ENCODE data around the gene CCL7.

DNA sequence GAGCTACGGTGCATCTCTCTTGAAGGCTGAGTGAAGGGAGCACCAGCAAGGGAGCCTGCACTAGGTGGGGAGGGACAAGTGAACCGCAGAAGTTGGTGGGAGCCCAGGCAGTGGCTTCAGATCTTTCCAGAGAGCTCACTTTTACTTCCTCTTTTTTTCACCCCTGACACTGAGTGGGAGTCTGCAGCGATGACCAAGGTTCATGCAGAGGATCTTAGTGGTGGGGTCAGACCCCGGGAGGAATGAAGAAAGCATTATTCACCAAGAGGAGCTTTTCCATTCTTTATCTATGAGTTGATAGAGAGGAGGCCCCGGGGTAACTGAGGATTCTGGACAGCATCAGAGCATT is 18.0 kb upstream of the CCL7 start:
- TF ChIP-seq EZH2 (IDR thresholded peaks at IDR 0.05; ENCODE audit: borderline replicate concordance, insufficient read depth, low read length, poor library complexity, severe bottlenecking) (no peak), EP300 (conservative IDR thresholded peaks at IDR 0.05; ENCODE audit: poor library complexity, severe bottlenecking) (no peak), POLR2AphosphoS5 (IDR thresholded peaks at IDR 0.05) (no peak), TAF1 (IDR thresholded peaks at IDR 0.05; ENCODE audit: low read depth) (no peak), RAD21 (conservative IDR thresholded peaks at IDR 0.05) (no peak), MXI1 (conservative IDR thresholded peaks at IDR 0.05; ENCODE audit: poor library complexity, severe bottlenecking) (no peak), SMC3 (conservative IDR thresholded peaks at IDR 0.05; ENCODE audit: poor library complexity) (no peak)
- TF ChIP-seq, protein P1, sequence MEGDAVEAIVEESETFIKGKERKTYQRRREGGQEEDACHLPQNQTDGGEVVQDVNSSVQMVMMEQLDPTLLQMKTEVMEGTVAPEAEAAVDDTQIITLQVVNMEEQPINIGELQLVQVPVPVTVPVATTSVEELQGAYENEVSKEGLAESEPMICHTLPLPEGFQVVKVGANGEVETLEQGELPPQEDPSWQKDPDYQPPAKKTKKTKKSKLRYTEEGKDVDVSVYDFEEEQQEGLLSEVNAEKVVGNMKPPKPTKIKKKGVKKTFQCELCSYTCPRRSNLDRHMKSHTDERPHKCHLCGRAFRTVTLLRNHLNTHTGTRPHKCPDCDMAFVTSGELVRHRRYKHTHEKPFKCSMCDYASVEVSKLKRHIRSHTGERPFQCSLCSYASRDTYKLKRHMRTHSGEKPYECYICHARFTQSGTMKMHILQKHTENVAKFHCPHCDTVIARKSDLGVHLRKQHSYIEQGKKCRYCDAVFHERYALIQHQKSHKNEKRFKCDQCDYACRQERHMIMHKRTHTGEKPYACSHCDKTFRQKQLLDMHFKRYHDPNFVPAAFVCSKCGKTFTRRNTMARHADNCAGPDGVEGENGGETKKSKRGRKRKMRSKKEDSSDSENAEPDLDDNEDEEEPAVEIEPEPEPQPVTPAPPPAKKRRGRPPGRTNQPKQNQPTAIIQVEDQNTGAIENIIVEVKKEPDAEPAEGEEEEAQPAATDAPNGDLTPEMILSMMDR (IDR thresholded peaks at IDR 0.05; ENCODE audit: poor library complexity, severe bottlenecking), result no peak
- TF ChIP-seq, protein P2, sequence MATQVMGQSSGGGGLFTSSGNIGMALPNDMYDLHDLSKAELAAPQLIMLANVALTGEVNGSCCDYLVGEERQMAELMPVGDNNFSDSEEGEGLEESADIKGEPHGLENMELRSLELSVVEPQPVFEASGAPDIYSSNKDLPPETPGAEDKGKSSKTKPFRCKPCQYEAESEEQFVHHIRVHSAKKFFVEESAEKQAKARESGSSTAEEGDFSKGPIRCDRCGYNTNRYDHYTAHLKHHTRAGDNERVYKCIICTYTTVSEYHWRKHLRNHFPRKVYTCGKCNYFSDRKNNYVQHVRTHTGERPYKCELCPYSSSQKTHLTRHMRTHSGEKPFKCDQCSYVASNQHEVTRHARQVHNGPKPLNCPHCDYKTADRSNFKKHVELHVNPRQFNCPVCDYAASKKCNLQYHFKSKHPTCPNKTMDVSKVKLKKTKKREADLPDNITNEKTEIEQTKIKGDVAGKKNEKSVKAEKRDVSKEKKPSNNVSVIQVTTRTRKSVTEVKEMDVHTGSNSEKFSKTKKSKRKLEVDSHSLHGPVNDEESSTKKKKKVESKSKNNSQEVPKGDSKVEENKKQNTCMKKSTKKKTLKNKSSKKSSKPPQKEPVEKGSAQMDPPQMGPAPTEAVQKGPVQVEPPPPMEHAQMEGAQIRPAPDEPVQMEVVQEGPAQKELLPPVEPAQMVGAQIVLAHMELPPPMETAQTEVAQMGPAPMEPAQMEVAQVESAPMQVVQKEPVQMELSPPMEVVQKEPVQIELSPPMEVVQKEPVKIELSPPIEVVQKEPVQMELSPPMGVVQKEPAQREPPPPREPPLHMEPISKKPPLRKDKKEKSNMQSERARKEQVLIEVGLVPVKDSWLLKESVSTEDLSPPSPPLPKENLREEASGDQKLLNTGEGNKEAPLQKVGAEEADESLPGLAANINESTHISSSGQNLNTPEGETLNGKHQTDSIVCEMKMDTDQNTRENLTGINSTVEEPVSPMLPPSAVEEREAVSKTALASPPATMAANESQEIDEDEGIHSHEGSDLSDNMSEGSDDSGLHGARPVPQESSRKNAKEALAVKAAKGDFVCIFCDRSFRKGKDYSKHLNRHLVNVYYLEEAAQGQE (IDR thresholded peaks at IDR 0.05; ENCODE audit: borderline replicate concordance), result no peak

Measured in neural cell (in vitro differentiated cells).